Tibial artery (tissue), 4 donors: ENCODE data around the gene EXOC6B.
"Not testable (repeated sequence)": the region's sequence is repeated elsewhere in the genome, so short reads cannot be mapped to it uniquely, and the experiment has no call there.

Source experiments
- DNase-seq, 2 donors: peaks; one replicate each; pipeline ENCODE4 v3.0.0-alpha.2; 2019
- H3K27ac ChIP-seq, 2 donors: fragments of 200-600 bp; sonication (generic) in 1 of 2; 1 replicate in 1 of 2; 2 replicates in 1 of 2; pipeline ENCODE4 v1.5.1; 2018 to 2019; ENCODE audit warnings: mild to moderate bottlenecking in 1 of 2
- H3K27me3 ChIP-seq, 2 donors: fragments of 200-600 bp; sonication (generic) in 1 of 2; one replicate each; pipeline versions ENCODE4 v1.5.1 to v1.6.0; 2016 to 2019
- H3K36me3 ChIP-seq, 3 donors: fragments of 200-600 bp; sonication (generic) in 2 of 3; one replicate each; pipeline ENCODE4 v1.5.1; 2016 to 2019; ENCODE audit warnings: mild to moderate bottlenecking in 2 of 3
- H3K4me1 ChIP-seq, 4 donors: fragments of 200-600 bp; sonication (generic) in 2 of 4; 1 replicate in 3 of 4; 2 replicates in 1 of 4; pipeline ENCODE4 v1.5.1; 2016 to 2019
- H3K4me3 ChIP-seq, 2 donors: fragments of 200-600 bp; sonication (generic) in 1 of 2; 1 replicate in 1 of 2; 2 replicates in 1 of 2; pipeline ENCODE4 v1.5.1; 2018 to 2019; ENCODE audit warnings: mild to moderate bottlenecking in 2 of 2
- H3K9me3 ChIP-seq, 3 donors: fragments of 200-600 bp; sonication (generic) in 1 of 3; one replicate each; pipeline ENCODE4 v1.5.1; 2016 to 2019
- intact Hi-C: fragments of 100-400 bp; cut with DNase I; formaldehyde crosslinking; loops from one replicate; pipeline ENCODE4 v1.15.0; 2023; ENCODE audit warnings: low total_unique reads
- TF ChIP-seq, protein P1 (sequence below), 2 experiments: fragments of 200-600 bp in 1 of 2; fragments of 450-650 bp in 1 of 2; IDR thresholded peaks; one replicate each; pipeline ENCODE4 v1.5.1; 2017 to 2019; ENCODE audit warnings: antibody characterized with exemption in 2 of 2, mild to moderate bottlenecking in 1 of 2, moderate library complexity in 1 of 2

Gene EXOC6B

DNA sequence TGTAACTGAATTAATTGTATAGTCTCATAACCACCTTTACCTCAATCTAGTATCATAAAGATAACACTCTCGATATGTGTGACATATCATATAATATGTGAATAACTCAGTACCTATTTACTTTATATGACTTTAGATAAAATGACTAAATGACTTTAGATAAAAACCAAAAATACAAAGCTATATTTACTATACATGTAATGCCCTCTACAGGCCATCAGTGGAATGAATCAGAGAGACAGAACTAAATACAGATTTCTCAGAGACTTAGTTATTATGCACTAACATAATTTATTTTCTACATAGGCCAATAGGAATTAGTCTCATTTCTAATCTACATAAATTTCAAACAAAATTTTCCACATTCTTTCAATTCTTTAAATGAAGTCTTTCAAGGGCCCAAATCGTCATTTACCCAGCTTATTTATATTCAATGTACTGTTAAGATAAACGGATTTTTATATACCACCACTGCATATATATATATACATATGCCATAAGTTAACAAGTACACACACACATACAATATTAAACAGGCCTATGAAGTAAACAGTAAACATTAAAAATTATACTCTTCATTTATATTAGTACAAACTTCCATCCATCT is 219.9 kb downstream of the EXOC6B start:
- H3K9me3 ChIP-seq: no peaks in the 10 kb centered on the region
- no peaks in the 10 kb centered on the region for H3K36me3 ChIP-seq
- H3K27ac ChIP-seq: no peak overlapping the region
- H3K4me1 ChIP-seq: no peaks in the 10 kb centered on the region
- no peak for DNase-seq
- no peaks in the 10 kb centered on the region for H3K27me3 ChIP-seq
- intact Hi-C loops: no loop called here
- H3K4me3 ChIP-seq: no peak overlapping the region
- TF ChIP-seq, protein P1, sequence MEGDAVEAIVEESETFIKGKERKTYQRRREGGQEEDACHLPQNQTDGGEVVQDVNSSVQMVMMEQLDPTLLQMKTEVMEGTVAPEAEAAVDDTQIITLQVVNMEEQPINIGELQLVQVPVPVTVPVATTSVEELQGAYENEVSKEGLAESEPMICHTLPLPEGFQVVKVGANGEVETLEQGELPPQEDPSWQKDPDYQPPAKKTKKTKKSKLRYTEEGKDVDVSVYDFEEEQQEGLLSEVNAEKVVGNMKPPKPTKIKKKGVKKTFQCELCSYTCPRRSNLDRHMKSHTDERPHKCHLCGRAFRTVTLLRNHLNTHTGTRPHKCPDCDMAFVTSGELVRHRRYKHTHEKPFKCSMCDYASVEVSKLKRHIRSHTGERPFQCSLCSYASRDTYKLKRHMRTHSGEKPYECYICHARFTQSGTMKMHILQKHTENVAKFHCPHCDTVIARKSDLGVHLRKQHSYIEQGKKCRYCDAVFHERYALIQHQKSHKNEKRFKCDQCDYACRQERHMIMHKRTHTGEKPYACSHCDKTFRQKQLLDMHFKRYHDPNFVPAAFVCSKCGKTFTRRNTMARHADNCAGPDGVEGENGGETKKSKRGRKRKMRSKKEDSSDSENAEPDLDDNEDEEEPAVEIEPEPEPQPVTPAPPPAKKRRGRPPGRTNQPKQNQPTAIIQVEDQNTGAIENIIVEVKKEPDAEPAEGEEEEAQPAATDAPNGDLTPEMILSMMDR (IDR thresholded peaks at IDR 0.05): peak; percentile 16 to 50

DNA sequence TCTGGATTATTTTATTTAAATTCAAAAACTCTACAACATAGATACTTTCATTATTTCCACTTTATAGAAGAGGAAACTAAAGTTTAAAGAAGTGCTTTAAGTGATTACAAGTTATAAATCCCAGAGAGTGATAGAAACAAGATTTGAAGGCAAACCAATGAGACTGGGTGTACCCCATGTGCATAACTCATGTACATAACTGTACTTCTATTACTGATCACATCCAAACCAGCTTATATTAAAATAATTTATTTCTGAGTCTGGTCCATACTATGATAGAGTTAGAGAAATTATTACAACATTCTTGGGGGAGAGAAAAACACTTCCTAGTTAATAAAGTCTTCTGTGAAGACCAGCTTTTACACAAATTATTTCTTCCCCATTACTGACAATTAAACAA is 221.4 kb downstream of the EXOC6B start:
- DNase-seq: no peak
- Histone ChIP-seq H3K27me3 (no peaks in the 10 kb centered on the region), H3K36me3 (no peaks in the 10 kb centered on the region), H3K27ac (no peak overlapping the region), H3K9me3 (no peaks in the 10 kb centered on the region), H3K4me3 (no peak overlapping the region), H3K4me1 (no peaks in the 10 kb centered on the region)
- intact Hi-C loops: no loop called here
- TF ChIP-seq, protein P1 (IDR thresholded peaks at IDR 0.05): no peak

DNA sequence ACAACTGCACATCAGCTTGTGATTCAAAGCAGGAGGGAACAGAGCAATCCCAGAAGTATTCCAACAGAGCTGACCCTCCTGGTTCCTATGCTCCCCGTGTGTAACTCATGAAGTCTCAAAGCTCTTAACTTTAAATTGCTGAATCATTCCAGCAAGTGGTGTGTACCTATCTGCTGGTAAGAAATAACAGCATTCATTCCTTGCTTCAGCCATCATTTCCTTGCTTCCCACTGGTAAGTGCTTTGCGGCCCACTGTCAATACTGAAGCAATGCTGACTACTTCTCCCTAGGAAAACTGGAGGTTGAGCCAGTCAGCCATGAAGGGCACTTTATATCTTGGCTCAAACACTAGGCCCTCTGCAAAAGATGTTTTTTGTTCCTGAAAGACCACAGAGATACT is 222.4 kb downstream of the EXOC6B start:
- H3K27me3 ChIP-seq: no peaks in the 10 kb centered on the region
- intact Hi-C loops: no loop called here
- H3K4me3 ChIP-seq: no peak overlapping the region
- no peak overlapping the region for H3K27ac ChIP-seq
- H3K36me3 ChIP-seq: no peaks in the 10 kb centered on the region
- H3K4me1 ChIP-seq: no peaks in the 10 kb centered on the region
- TF ChIP-seq, protein P1 (IDR thresholded peaks at IDR 0.05): no peak
- no peak for DNase-seq
- no peaks in the 10 kb centered on the region for H3K9me3 ChIP-seq

GRCh38 chr2:72602711-72603110 is 223.1 kb downstream of the EXOC6B start:
- no peaks in the 10 kb centered on the region for H3K4me1 ChIP-seq
- no peak overlapping the region for H3K27ac ChIP-seq
- no peak for DNase-seq
- no peaks in the 10 kb centered on the region for H3K36me3 ChIP-seq
- TF ChIP-seq, protein P1 (IDR thresholded peaks at IDR 0.05): no peak
- no peak overlapping the region for H3K4me3 ChIP-seq
- no peaks in the 10 kb centered on the region for H3K27me3 ChIP-seq
- intact Hi-C loops: no loop called here
- H3K9me3 ChIP-seq: no peaks in the 10 kb centered on the region

DNA sequence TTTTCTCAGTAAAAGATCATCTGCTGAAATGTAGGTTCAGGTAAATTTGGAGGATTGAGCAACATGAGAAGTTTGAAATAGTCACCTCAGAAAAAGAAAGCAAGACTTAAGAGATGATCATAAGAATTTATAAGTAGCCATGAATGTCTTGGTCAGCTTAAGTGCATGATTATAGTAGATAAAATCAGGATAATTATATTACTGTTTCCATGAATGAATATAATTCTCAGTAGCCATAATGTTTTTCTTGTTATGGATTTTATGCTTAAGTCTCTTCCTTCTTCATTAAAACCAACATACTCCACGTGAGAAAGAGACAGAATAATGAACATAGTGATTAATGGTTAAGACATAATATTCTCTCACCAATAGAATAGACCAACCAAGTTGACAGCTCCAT is 223.7 kb downstream of the EXOC6B start:
- H3K27me3 ChIP-seq: no peaks in the 10 kb centered on the region
- H3K4me1 ChIP-seq: no peaks in the 10 kb centered on the region
- no peak overlapping the region for H3K4me3 ChIP-seq
- intact Hi-C loops: no loop called here
- DNase-seq: no peak
- no peaks in the 10 kb centered on the region for H3K36me3 ChIP-seq
- TF ChIP-seq, protein P1 (IDR thresholded peaks at IDR 0.05): no peak
- no peak overlapping the region for H3K27ac ChIP-seq
- no peaks in the 10 kb centered on the region for H3K9me3 ChIP-seq

DNA sequence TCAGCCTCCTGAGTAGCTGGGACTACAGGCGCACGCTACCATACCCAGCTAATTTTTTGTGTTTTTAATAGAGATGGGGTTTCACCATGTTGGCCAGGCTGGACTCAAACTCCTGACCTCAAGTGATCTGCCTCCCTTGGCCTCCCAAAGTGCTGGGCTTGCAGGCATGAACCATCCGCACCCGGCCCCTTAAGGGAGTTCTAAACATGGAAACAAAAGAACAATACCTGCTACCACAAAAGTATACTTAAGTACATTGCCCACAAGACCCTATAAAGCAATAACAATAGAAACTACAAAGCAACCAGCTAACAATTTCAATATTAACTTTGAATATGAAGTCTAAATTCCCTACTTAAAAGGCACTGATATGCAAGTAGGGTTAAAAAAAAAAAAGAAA is 242.0 kb downstream of the EXOC6B start:
- DNase-seq, H3K27ac ChIP-seq, H3K27me3 ChIP-seq, H3K36me3 ChIP-seq, H3K4me1 ChIP-seq, H3K4me3 ChIP-seq, H3K9me3 ChIP-seq: not testable (repeated sequence)
- intact Hi-C loops: loop anchor here (10.0 kb wide), 1 partner anchor 429 kb away; no protein-coding TSS in a partner anchor
